Mucosa of rectum (tissue), 2 donors: Measurements from ENCODE around the gene FILIP1.

Source experiments
- H3K27ac ChIP-seq, 2 donors: one replicate each; pipeline ENCODE4 v1.7.0; 2013; ENCODE audit warnings: inconsistent platforms in 2 of 2, low read depth in 2 of 2, low read length in 2 of 2
- H3K27me3 ChIP-seq, 2 donors: one replicate each; pipeline ENCODE4 v1.7.0; 2013; ENCODE audit warnings: low read length in 2 of 2; ENCODE audit not compliant: control insufficient read depth in 2 of 2, insufficient read depth in 2 of 2
- H3K36me3 ChIP-seq, 2 donors: one replicate each; pipeline ENCODE4 v1.7.0; 2013; ENCODE audit warnings: low read length in 2 of 2; ENCODE audit not compliant: control insufficient read depth in 2 of 2, insufficient read depth in 2 of 2
- H3K4me1 ChIP-seq, 2 donors: one replicate each; pipeline ENCODE4 v1.7.0; 2013; ENCODE audit warnings: low read length in 2 of 2, mild to moderate bottlenecking in 1 of 2; ENCODE audit not compliant: control insufficient read depth in 2 of 2, insufficient read depth in 2 of 2
- H3K4me3 ChIP-seq, 2 donors: one replicate each; pipeline ENCODE4 v1.7.0; 2013; ENCODE audit warnings: low read length in 2 of 2
- H3K9ac ChIP-seq, 2 donors: one replicate each; pipeline ENCODE4 v1.7.0; 2013; ENCODE audit warnings: low read length in 2 of 2, low read depth in 1 of 2, mild to moderate bottlenecking in 1 of 2
- H3K9me3 ChIP-seq, 2 donors: one replicate each; pipeline ENCODE4 v1.7.0; 2013; ENCODE audit warnings: low read length in 2 of 2; ENCODE audit not compliant: control insufficient read depth in 2 of 2
- donor health status: healthy.
- donor health status: Normal muscosa, but diverticular disease.

Gene FILIP1

DNA sequence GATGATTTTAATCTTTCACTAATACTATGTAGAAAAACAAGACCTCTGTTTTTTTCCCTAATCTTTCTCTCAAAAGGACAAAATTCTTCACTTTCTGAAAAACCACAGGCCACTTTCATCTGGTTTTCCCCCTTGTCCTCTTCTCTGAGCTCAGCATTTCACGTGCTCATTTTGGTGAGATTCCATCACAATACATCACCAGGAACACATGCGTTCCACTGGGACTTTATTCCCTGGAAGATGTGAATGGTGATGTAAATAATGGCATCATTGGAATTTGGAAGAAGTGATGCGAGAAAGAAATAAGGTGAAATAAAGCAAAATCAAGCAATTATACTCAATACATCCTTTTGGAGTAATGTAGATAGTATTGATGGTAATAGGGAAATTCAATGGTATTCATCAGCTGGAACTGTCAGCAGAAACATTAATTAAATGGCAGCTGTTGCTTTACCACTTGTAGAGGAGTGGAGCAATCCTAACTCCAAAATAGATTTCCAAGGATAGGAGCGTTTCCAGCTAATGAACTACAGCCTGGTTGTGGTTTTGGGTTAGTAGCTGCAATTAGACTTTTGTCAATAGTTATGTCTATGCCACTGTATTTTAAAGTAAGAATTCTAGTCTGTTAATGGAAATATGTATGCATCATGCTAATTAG, 11.5 kb downstream of the FILIP1 start:
- no peak overlapping the region for H3K9ac ChIP-seq
- H3K27ac ChIP-seq: no peak overlapping the region
- no peak overlapping the region for H3K4me3 ChIP-seq
- H3K4me1 ChIP-seq: no peaks in the 10 kb centered on the region
- H3K36me3 ChIP-seq: no peaks in the 10 kb centered on the region
- H3K9me3 ChIP-seq: no peaks in the 10 kb centered on the region
- no peaks in the 10 kb centered on the region for H3K27me3 ChIP-seq

DNA sequence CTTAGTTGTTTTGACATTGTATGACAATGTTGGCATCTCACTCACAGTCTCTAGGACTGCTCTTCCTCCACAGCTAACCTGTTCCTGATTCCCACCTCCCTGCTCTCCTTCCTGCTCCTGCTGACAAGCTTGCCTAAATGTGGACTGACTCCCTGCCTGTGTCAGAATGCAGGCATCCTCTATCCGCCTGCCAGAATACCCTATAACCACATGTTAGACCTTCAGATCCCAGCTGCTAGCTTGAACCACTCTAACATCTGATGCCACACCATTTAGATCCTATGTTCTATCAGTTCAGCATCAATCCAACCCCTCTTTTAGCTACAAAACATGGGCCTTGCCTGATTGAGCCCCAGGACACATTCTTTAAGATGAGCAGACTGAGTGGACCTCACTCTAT, 12.2 kb downstream of the FILIP1 start:
- no peaks in the 10 kb centered on the region for H3K27me3 ChIP-seq
- H3K9me3 ChIP-seq: no peaks in the 10 kb centered on the region
- peak overlapping the region in 1 of 2 donors; percentile 41 for H3K27ac ChIP-seq
- no peaks in the 10 kb centered on the region for H3K4me1 ChIP-seq
- H3K4me3 ChIP-seq: no peak overlapping the region
- H3K9ac ChIP-seq: no peak overlapping the region
- no peaks in the 10 kb centered on the region for H3K36me3 ChIP-seq

- H3K4me1 ChIP-seq: no peaks in the 10 kb centered on the region
- H3K9ac ChIP-seq: no peak overlapping the region
- no peak overlapping the region for H3K27ac ChIP-seq
- H3K9me3 ChIP-seq: no peaks in the 10 kb centered on the region
- H3K27me3 ChIP-seq: no peaks in the 10 kb centered on the region
- no peak overlapping the region for H3K4me3 ChIP-seq
- H3K36me3 ChIP-seq: no peaks in the 10 kb centered on the region
These were observed 13.2 kb downstream of the FILIP1 start for GRCh38 chr6:75480425-75480824.

DNA sequence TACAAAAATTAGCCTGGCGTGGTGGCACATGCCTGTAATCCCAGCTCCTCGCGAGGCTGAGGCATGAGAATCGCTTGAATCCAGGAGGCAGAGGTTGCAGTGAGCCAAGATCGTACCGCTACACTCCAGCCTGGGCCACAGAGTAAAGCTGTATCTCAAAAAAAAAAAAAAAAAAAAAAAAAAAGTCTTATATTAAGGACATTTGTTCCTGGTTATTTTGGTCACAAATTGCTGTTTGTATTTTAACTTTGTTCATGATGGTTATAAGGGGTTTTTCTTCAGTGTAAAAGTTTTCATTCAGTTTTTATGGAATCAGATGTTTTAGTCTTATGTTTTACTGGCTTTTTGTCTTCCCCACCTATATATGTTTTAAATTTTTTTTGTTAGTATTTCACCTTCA, 13.9 kb downstream of the FILIP1 start:
- Histone ChIP-seq H3K9ac (no peak overlapping the region), H3K9me3 (no peaks in the 10 kb centered on the region), H3K27ac (no peak overlapping the region), H3K36me3 (no peaks in the 10 kb centered on the region), H3K27me3 (no peaks in the 10 kb centered on the region), H3K4me3 (no peak overlapping the region), H3K4me1 (no peaks in the 10 kb centered on the region)

- Histone ChIP-seq H3K4me1 (no peaks in the 10 kb centered on the region), H3K9ac (no peak overlapping the region), H3K27me3 (no peaks in the 10 kb centered on the region), H3K9me3 (no peaks in the 10 kb centered on the region), H3K4me3 (no peak overlapping the region), H3K36me3 (no peaks in the 10 kb centered on the region), H3K27ac (no peak overlapping the region)
These were observed 14.7 kb downstream of the FILIP1 start for GRCh38 chr6:75478929-75479328.

DNA sequence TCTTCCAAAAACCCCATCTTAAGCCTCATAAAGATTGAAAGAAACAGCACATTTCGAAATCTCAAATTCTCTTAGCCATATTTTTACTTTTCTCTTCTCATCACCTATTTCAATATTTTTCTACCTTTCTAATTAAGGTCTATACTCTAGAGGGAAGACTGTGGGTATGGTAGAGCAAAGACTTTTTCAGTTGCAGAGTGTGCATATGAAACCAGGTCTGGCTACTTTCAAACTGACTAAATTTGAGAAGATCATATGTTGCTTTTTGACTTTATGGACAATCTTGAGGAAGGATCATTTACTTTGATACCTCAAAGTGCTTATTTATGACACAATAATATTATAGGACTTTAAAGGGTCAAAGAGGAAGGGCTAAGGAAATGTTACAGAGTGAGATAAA, 20.7 kb downstream of the FILIP1 start:
- no peak overlapping the region for H3K4me3 ChIP-seq
- H3K9me3 ChIP-seq: no peaks in the 10 kb centered on the region
- H3K27me3 ChIP-seq: no peaks in the 10 kb centered on the region
- H3K27ac ChIP-seq: no peak overlapping the region
- H3K36me3 ChIP-seq: no peaks in the 10 kb centered on the region
- H3K4me1 ChIP-seq: no peaks in the 10 kb centered on the region
- H3K9ac ChIP-seq: no peak overlapping the region

GRCh38 chr6:75467966-75468365, 25.6 kb downstream of the FILIP1 start:
- no peaks in the 10 kb centered on the region for H3K9me3 ChIP-seq
- H3K36me3 ChIP-seq: no peaks in the 10 kb centered on the region
- H3K4me3 ChIP-seq: no peak overlapping the region
- no peak overlapping the region for H3K9ac ChIP-seq
- H3K27me3 ChIP-seq: no peaks in the 10 kb centered on the region
- H3K27ac ChIP-seq: peak overlapping the region in 1 of 2 donors; percentile 6
- no peaks in the 10 kb centered on the region for H3K4me1 ChIP-seq

GRCh38 chr6:75467284-75467683, 26.3 kb downstream of the FILIP1 start:
- Histone ChIP-seq H3K9me3 (no peaks in the 10 kb centered on the region), H3K9ac (no peak overlapping the region), H3K36me3 (no peaks in the 10 kb centered on the region), H3K4me3 (no peak overlapping the region), H3K4me1 (no peaks in the 10 kb centered on the region), H3K27ac (peak overlapping the region in 1 of 2 donors; percentile 6), H3K27me3 (no peaks in the 10 kb centered on the region)

DNA sequence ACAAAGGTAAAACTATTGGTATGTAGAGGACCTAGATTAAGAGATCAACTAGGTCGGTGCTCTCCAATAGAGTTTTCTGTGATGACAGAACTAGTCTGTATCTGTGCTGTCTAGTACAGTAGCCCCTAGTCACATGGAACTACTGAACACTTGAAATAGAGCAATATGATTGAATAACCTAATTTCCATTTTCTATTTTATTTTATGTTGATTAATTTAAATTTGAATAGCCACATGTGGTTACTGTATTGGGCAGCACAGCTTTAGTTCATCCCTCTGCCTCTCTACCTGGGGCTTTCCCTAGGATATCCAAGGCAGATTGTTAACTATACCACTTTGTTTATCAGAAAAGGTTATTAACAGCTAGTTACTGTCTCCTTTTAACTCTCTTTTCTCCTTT, 27.0 kb downstream of the FILIP1 start:
- H3K4me1 ChIP-seq: no peaks in the 10 kb centered on the region

GRCh38 chr6:75463908-75464307, 29.7 kb downstream of the FILIP1 start:
- Histone ChIP-seq H3K27me3 (no peaks in the 10 kb centered on the region), H3K9me3 (no peaks in the 10 kb centered on the region), H3K36me3 (no peaks in the 10 kb centered on the region), H3K9ac (no peak overlapping the region), H3K4me3 (no peak overlapping the region), H3K27ac (no peak overlapping the region), H3K4me1 (no peaks in the 10 kb centered on the region)

More for the DNA sequence above, 27.0 kb downstream of the FILIP1 start:
- Histone ChIP-seq H3K27me3 (no peaks in the 10 kb centered on the region), H3K27ac (no peak overlapping the region), H3K36me3 (no peaks in the 10 kb centered on the region), H3K4me3 (no peak overlapping the region), H3K9ac (no peak overlapping the region), H3K9me3 (no peaks in the 10 kb centered on the region)

DNA sequence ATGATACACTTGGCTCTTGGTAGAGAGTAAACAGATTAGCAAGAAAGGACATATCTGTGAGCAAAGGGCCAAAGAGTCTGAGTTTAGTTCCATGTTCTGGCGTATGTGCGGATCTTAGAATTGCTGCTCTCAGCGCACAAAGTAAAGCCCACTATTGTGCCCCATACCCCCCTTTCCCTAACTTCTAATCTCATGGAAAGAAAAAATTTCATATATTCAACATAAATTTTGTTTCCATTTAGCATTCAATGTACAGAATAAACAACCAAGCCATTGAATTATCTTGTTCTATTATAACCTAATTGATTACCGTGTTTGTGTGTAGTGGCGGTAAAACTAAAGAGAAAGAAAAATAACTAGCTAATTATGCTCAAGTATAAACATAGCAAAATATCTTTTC, 30.5 kb downstream of the FILIP1 start:
- Histone ChIP-seq H3K27me3 (no peaks in the 10 kb centered on the region), H3K27ac (no peak overlapping the region), H3K4me1 (no peaks in the 10 kb centered on the region), H3K9ac (no peak overlapping the region), H3K36me3 (no peaks in the 10 kb centered on the region), H3K9me3 (no peaks in the 10 kb centered on the region), H3K4me3 (no peak overlapping the region)
